GM06990 (cell line): Measurements from ENCODE around the gene INSIG1.

Experiments used
- DNase-seq: peaks from one replicate; pipeline ENCODE4 v3.0.0-alpha.2; 2011; ENCODE audit not compliant: insufficient read length; ENCODE audit errors: extremely low read depth
- H3K27me3 ChIP-seq: replicated peaks from 2 replicates; pipeline ENCODE4 v1.6.0; 2011; ENCODE audit warnings: low read length; ENCODE audit not compliant: control insufficient read depth, insufficient read depth
- H3K36me3 ChIP-seq: 2 replicates; pipeline ENCODE4 v1.5.1; 2011; ENCODE audit warnings: low read length; ENCODE audit not compliant: control insufficient read depth, insufficient read depth
- H3K4me3 ChIP-seq: replicated peaks from 2 replicates; pipeline ENCODE4 v1.5.1; 2011; ENCODE audit warnings: low read depth, mild to moderate bottlenecking, control low read depth, low read length
- CTCF ChIP-seq: IDR thresholded peaks from 2 replicates; pipeline ENCODE4 v1.5.1; 2011; ENCODE audit warnings: low read length, control low read depth, mild to moderate bottlenecking, inconsistent platforms; ENCODE audit not compliant: insufficient read depth, poor library complexity, severe bottlenecking

INSIG1 gene

GRCh38 chr7:155270861-155271260 lies 26.8 kb upstream of the INSIG1 start:
- no peak for DNase-seq
- H3K36me3 ChIP-seq = no peaks in the 10 kb centered on the region
- H3K27me3 ChIP-seq = no peaks in the 10 kb centered on the region
- H3K4me3 ChIP-seq = no peak overlapping the region
- no peak for TF ChIP-seq CTCF

- TF ChIP-seq CTCF = no peak
- no peak for DNase-seq
- Histone ChIP-seq H3K4me3 (no peak overlapping the region), H3K36me3 (no peaks in the 10 kb centered on the region), H3K27me3 (no peaks in the 10 kb centered on the region; the same call in 1 of the 2 replicates)
Measured at GRCh38 chr7:155274633-155275355, 22.9 kb upstream of the INSIG1 start.

GRCh38 chr7:155276042-155276799 lies 21.5 kb upstream of the INSIG1 start:
- DNase-seq = no peak
- H3K27me3 ChIP-seq = no peaks in the 10 kb centered on the region; the same call in 1 of the 2 replicates
- H3K36me3 ChIP-seq = no peaks in the 10 kb centered on the region
- H3K4me3 ChIP-seq = no peak overlapping the region
- TF ChIP-seq CTCF = no peak

- H3K27me3 ChIP-seq = no peaks in the 10 kb centered on the region; the same call in 1 of the 2 replicates
- no peaks in the 10 kb centered on the region for H3K36me3 ChIP-seq
- no peak for TF ChIP-seq CTCF
- no peak overlapping the region for H3K4me3 ChIP-seq
- DNase-seq = no peak
Measured at GRCh38 chr7:155276800-155277375, 20.8 kb upstream of the INSIG1 start.

GRCh38 chr7:155277385-155277994 lies 20.2 kb upstream of the INSIG1 start:
- TF ChIP-seq CTCF = no peak
- Histone ChIP-seq H3K4me3 (no peak overlapping the region), H3K36me3 (no peaks in the 10 kb centered on the region), H3K27me3 (no peaks in the 10 kb centered on the region; the same call in 1 of the 2 replicates)
- no peak for DNase-seq
